Activated naive CD4-positive, alpha-beta T cell treated with Interleukin-2 at 50 U/mL for 16 hours (primary cell): ENCODE data around the gene PAK1.
"Not testable (repeated sequence)": the region's sequence is repeated elsewhere in the genome, so short reads cannot be mapped to it uniquely, and the experiment has no call there.

ENCODE experiments used
- DNase-seq: peaks from one replicate; pipeline ENCODE4 v3.0.0-alpha.2; 2020

PAK1 gene

GRCh38 chr11:77300695-77301094 lies 173.2 kb downstream of the PAK1 start:
- no peak for DNase-seq

GRCh38 chr11:77300028-77300427 lies 173.9 kb downstream of the PAK1 start:
- DNase-seq: not testable (repeated sequence)

GRCh38 chr11:77299528-77299993 lies 174.3 kb downstream of the PAK1 start:
- no peak for DNase-seq

GRCh38 chr11:77294040-77294439 lies 179.9 kb downstream of the PAK1 start:
- no peak for DNase-seq

- no peak for DNase-seq
Observed at GRCh38 chr11:77289737-77290136, 184.2 kb downstream of the PAK1 start.

- no peak for DNase-seq
Observed at GRCh38 chr11:77287615-77288273, 186.2 kb downstream of the PAK1 start.

- no peak for DNase-seq
Observed at GRCh38 chr11:77287136-77287535, 186.8 kb downstream of the PAK1 start.

- DNase-seq: no peak
Observed at GRCh38 chr11:77284476-77285468, 189.1 kb downstream of the PAK1 start.

- no peak for DNase-seq
Observed at GRCh38 chr11:77283101-77283500, 190.8 kb downstream of the PAK1 start.

- no peak for DNase-seq
Observed at GRCh38 chr11:77278595-77279506, 195.0 kb downstream of the PAK1 start.

GRCh38 chr11:77276271-77276670 lies 197.6 kb downstream of the PAK1 start:
- DNase-seq: no peak
